Neural crest cell (in vitro differentiated cells): Measurements from ENCODE around the gene CETN1. TPM values are rescaled to one million over a fixed set of nuclear protein-coding genes. Genes with fewer than 3 reads are reported as not detected.

Experiments
- DNase-seq: peaks from one replicate; pipeline ENCODE4 v3.0.0; 2021; ENCODE audit warnings: low read depth, mixed read lengths, low spot score
- H3K27ac Mint-ChIP-seq: one replicate; pipeline ENCODE4 v1.8.0; 2021; ENCODE audit warnings: mild to moderate bottlenecking, mixed read lengths; ENCODE audit not compliant: unreplicated experiment
- H3K27me3 Mint-ChIP-seq: 2 replicates; pipeline ENCODE4 v1.8.0; 2021; ENCODE audit warnings: low read depth, mild to moderate bottlenecking, mixed read lengths
- H3K36me3 Mint-ChIP-seq: 2 replicates; pipeline ENCODE4 v1.8.0; 2021; ENCODE audit warnings: low read depth, mild to moderate bottlenecking, mixed read lengths
- H3K4me1 Mint-ChIP-seq: 2 replicates; pipeline ENCODE4 v1.8.0; 2021; ENCODE audit warnings: mixed read lengths
- H3K4me3 Mint-ChIP-seq: one replicate; pipeline ENCODE4 v1.8.0; 2021; ENCODE audit warnings: mild to moderate bottlenecking, mixed read lengths
- H3K9me3 Mint-ChIP-seq: 2 replicates; pipeline ENCODE4 v1.8.0; 2021; ENCODE audit warnings: mixed read lengths
- total RNA-seq: library from RNA; stranded (reverse); gene quantifications from 2 replicates; pipeline ENCODE4 v1.2.1, GENCODE V29; 2021
- TF ChIP-seq, protein P1 (sequence below): fragments of 200-600 bp; sonication (generic); conservative IDR thresholded peaks from 2 replicates; pipeline ENCODE4 v1.5.0; 2021; ENCODE audit warnings: antibody characterized with exemption, mild to moderate bottlenecking

CETN1 gene
- total RNA-seq, 1 donor from 2014 or later, result not detected

DNA sequence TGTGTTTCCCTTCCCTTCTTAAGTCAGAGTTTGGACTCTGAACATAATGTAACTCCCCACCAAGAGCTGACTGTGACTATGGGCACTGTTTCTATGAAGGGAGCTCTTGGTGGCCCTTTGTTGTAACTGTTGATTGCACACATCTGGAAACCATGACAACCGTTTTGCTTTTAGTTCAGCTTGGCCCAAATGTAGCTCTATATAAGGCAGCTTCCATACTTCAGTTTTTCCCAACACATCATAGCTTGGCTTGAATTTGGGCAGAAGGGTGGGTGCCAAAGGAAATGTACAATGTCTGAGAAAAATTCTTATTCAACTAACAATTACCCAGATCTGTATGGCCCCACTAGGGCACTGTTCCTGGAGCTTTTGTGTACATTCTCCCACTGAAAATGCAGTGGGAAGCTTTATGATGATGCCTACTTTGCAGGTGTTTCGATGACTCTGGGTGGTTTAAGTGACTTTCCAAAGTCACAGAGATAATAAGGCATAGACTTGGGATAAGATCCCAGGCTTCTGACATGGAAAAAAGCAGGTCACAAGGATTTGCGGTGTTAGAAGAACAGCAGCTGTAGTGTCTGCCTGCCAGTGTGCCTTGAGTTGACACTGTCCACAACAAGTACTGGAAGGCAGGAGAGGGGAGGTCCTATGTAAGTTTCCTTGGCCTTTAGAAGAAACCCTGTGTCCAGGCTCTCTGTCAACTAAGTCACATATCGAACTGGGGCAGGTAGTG is 2.4 kb upstream of the CETN1 start:
- Mint-ChIP-seq H3K27me3 (no peaks in the 10 kb centered on the region), H3K9me3 (peaks cover 3% of the 10 kb centered on the region), H3K4me1 (no peaks in the 10 kb centered on the region), H3K36me3 (no peaks in the 10 kb centered on the region), H3K4me3 (no peak overlapping the region), H3K27ac (no peak overlapping the region)
- DNase-seq, result no peak
- TF ChIP-seq, protein P1, sequence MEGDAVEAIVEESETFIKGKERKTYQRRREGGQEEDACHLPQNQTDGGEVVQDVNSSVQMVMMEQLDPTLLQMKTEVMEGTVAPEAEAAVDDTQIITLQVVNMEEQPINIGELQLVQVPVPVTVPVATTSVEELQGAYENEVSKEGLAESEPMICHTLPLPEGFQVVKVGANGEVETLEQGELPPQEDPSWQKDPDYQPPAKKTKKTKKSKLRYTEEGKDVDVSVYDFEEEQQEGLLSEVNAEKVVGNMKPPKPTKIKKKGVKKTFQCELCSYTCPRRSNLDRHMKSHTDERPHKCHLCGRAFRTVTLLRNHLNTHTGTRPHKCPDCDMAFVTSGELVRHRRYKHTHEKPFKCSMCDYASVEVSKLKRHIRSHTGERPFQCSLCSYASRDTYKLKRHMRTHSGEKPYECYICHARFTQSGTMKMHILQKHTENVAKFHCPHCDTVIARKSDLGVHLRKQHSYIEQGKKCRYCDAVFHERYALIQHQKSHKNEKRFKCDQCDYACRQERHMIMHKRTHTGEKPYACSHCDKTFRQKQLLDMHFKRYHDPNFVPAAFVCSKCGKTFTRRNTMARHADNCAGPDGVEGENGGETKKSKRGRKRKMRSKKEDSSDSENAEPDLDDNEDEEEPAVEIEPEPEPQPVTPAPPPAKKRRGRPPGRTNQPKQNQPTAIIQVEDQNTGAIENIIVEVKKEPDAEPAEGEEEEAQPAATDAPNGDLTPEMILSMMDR, result no peak

DNA sequence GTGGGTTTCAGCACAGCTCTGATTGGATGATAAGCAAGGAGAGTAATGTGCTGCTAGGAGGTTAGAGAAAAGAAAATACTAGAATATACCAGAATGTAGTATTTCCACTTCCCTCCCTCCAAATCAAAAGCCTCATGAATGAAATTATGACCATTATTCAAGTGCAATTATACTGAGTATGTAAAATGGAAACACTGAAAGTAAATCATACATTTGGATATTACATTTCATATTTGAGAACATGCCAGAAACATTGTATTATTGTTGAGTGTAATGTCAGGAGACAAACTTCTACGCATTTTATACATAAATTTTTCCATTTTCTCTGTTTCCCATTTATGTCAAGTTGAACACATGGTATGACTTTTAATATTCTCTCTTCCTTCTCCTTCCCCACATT is 942 bp upstream of the CETN1 start:
- no peaks in the 10 kb centered on the region for H3K27me3 Mint-ChIP-seq
- H3K4me1 Mint-ChIP-seq, result no peaks in the 10 kb centered on the region
- DNase-seq, result no peak
- H3K4me3 Mint-ChIP-seq, result no peak overlapping the region
- H3K27ac Mint-ChIP-seq, result no peak overlapping the region
- H3K9me3 Mint-ChIP-seq, result peaks cover 3% of the 10 kb centered on the region
- no peaks in the 10 kb centered on the region for H3K36me3 Mint-ChIP-seq
- TF ChIP-seq, protein P1, result no peak

DNA sequence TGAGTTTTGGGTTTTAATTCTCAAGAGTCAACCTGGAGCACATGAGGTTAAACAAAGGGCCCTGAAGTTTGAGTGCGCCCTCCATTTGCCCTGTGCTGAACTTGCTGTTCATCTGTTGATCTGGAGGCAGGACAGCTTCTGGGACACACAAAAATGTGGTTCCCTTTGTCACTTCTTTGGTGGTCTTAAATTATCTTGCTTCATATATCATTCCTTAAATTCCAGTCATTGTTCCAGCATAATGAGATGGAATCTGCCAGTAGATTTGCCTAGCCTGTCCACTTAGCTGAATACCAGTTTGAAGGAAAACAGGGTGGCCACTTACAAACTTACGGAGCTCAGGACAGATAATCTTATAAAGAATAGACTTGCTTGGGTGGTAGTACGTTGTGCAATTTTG is 916 bp downstream of the CETN1 start:
- Mint-ChIP-seq H3K9me3 (peaks cover 3% of the 10 kb centered on the region), H3K4me3 (no peak overlapping the region), H3K36me3 (no peaks in the 10 kb centered on the region), H3K4me1 (no peaks in the 10 kb centered on the region), H3K27me3 (no peaks in the 10 kb centered on the region), H3K27ac (no peak overlapping the region)
- TF ChIP-seq, protein P1, result no peak
- no peak for DNase-seq

DNA sequence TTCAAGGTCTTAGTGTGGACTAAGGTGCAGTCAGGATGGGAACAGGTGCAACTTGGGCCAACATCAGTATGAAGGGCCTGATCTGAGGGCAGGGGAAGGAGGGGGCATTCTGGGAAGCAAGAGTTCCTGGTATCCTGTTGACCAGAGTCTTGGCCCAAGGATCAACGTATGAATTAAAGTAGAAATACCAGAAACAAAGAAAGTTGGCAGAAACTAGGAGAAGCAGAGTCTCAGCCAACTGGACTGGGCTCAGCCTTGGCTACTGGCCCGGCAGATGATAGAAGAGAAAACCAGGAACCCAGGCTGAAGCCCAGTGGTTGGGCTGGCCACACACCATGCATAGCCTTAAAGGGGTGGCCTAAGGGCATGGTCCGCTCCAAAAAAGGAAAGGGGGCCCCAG is 2.3 kb downstream of the CETN1 start:
- TF ChIP-seq, protein P1, result no peak
- Mint-ChIP-seq H3K9me3 (peaks cover 3% of the 10 kb centered on the region), H3K36me3 (no peaks in the 10 kb centered on the region), H3K27ac (no peak overlapping the region), H3K27me3 (no peaks in the 10 kb centered on the region), H3K4me3 (no peak overlapping the region), H3K4me1 (no peaks in the 10 kb centered on the region)
- no peak for DNase-seq

DNA sequence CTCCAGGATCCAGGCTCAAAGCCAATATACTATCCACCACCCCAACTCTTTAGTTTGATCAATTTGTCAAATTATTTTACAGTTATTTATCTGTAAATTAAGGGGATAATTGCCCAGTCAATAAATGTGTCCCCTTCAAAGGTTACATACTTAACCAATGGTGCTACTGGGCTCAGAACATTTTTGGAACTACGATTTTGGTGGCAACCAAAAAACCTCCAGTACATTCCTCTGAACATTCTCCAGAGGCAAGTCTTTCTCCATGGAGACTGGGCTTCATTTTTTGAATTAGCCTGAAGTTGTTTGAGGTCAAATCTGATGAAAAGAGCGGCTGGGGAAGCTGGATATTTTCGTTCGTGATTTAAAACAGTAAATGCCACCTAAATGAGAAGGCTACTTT is 14.9 kb downstream of the CETN1 start:
- TF ChIP-seq, protein P1, result no peak
- no peak for DNase-seq
- Mint-ChIP-seq H3K36me3 (no peaks in the 10 kb centered on the region), H3K27ac (no peak overlapping the region), H3K9me3 (peaks cover 3% of the 10 kb centered on the region), H3K4me1 (peaks cover 16% of the 10 kb centered on the region), H3K27me3 (peaks cover 45% of the 10 kb centered on the region), H3K4me3 (no peak overlapping the region)
